NCI-H1048 (cell line): ENCODE results near the gene HOXB5.

Source experiments
- DNase-seq: peaks from one replicate; lab custom pipeline; 2025; lab: John Stamatoyannopoulos, UW

HOXB5 gene

DNA sequence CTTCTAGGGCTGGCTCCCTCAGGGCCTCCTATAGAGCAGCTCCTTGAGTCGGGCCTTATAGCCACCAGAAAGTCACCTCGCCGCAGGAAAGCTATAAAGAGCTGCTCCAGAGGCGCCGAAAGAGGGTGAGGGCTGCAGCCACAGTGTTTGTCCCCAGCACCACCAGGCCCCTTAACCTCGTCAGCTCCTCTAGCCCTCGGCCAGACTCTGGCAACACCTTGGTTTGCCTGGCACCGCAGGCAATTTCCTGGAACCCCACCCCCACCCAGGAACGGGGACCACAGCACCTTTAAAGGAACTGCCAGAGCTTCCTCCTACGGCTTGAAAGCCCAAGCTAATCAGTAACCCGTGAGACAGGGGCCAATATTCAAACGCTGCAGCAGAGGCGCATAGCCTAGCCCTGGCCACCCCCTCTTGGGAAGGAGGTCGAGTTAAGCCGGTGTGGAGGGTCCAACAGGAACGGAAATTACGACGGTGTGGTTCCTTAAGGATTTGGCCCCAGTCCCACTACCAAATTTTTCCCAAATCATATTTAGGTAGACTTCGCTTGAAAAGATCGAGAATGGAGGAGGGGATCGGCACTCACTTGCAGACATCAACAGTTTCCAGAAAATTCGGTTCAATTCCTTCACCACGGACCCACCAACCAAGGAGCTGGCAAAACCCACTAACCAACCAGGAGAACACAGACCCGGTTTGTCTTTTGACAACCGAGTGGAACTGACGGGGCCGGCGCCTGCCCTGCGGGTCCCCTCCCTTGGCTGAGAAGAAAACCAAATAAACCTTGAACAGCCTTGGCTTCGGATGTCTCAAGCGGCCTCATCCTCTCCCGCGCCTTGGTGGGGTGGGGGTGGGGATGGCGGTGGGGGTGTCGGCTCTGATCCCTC lies 8.2 kb upstream of the HOXB5 start:
- no peak for DNase-seq

DNA sequence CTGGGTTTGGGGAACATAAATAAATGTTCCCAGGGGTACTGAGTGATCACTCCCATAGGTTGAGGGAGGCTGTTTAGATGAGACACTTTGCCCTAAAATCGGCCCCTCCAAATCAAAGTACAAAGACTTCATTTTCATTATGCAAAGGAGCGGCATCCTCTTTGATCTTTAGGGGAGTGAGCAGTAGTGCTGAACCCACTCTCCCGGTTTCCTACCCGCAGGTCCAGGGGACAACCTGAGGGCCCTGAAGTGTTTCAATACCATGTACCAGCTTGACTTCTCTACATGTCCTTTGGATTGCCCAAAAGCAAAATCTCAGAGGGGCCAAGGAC lies 7.6 kb upstream of the HOXB5 start:
- no peak for DNase-seq

DNA sequence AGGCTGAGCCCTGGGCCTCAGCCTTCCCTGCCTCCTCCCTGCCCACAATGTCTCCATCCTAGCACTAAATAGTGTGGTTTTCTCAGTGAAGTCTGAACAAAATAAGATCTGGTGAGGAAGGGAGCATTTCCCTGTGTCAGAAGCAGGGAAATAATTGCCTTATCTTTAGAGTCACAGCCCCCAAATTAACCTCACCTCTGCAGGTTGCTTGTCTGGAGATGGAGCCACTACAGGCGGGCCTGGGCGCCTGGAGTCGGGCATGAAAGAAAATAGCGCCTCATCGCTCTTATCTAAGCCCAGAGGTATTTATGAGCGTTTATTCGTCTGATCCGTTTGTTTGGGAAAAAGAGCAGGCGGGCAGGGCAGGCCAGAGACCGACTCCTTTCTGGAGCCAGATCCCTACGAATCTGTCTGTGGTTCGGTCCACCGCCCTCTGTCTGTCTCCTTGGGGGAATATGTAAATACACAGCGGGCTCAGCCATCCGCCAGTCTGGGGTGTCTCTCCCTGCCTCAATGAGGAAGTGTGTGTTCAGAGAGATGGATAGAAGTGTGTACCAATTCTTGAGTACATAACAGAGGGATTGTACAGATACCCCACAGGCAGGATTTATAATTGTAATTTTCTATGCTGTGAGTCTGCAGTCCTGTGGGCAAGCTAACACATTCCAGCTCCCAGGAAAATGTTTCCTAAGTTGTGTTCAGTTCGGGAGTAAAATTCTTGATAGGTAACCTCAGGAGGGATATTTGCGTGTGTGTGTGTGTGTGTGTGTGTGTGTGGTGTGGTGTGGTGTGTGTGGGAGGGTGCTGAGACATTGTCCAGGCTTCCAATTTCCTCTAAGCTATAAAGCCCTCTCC lies 6.9 kb upstream of the HOXB5 start:
- DNase-seq: no peak

DNA sequence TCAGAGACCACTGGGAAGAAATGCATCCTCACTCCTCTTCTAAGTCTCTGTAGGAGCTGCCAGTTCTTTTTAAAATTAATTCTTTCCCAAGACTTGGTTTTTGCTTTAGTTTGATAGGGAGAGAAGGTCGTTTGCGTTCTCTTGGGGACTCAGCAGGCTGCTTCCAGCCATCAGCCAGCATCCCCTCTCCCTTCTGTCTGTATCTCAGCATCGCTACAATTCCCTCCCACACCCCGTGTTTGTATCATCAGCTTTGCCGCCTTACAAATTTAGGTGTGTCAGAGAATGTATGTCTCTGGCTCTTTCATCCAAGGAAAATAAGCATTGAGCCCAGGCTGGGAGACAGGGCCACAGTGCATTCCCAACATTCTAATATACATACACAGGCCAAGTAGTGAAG lies 5.8 kb upstream of the HOXB5 start:
- DNase-seq: no peak

DNA sequence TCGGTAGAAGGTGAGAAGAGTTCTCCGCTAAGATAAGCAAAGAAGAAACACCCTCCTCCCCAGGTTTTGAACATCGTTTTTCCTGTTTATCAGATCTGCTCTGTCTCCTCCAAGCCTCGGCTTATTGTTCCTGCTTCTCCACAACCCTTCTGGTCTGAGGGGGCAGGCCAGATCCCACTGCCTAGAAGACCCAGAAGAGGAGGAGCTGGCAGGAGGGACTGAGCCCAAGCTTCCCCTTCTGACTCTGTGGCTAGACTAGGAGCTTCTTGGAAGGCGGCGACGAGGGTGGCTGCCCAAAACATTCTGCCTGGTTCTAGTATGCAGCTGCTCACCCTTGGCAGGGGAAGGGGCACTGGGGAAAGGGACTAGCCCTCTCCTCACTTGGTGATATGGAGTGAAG lies 5.2 kb upstream of the HOXB5 start:
- DNase-seq: no peak

DNA sequence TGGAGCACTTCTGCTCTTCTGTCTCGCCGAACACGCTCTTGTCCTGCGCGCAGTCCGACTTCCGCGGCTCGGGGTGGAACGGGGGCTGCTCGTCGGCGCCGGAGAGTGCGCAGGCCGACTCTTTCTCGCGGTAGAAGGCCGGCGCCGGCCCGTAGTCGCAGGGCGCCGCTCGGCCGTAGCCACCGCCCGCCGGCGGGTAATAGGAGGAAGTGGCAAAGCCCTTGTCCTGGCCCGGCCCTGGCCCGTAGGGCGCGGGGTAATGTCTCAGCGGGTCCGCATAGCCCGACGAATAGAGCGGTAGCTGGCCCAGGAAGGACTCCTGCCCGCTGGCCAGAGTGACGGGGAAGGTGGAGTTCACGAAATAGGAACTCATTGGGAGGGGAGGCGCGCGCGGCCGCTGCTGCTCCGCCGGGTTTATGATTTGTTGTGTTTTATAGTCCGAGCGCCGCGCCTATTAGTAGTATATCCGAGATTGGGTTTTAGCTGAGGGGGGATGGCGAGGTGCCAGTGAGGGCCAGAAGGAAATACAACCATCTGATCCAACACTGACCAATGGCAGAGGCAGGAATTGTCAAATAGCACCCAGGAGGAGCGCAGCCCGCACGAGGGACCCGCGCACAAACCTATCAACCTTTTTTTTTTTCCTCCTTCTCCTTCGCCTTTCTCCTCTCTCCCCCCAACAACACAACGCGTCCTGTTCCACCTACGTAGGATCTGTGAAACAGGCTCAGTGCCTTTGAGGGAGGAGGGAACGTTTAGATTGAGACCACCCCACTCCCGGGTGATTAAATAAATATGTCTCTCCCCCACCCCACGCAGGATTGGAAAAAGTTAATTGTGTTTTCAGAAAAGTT lies 4.4 kb upstream of the HOXB5 start:
- no peak for DNase-seq

DNA sequence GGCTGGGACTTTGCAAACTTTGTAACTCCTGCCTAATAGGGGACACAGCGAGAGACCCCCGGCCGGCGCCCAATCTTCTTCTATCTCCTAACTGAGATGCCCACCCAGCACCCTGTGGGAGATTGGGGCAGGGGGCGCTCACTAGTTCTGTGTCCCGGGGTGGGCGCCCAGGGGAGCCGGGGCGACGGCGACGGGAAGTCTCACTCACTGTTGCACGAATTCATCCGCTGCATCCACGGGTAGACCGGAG lies 3.9 kb upstream of the HOXB5 start:
- no peak for DNase-seq

DNA sequence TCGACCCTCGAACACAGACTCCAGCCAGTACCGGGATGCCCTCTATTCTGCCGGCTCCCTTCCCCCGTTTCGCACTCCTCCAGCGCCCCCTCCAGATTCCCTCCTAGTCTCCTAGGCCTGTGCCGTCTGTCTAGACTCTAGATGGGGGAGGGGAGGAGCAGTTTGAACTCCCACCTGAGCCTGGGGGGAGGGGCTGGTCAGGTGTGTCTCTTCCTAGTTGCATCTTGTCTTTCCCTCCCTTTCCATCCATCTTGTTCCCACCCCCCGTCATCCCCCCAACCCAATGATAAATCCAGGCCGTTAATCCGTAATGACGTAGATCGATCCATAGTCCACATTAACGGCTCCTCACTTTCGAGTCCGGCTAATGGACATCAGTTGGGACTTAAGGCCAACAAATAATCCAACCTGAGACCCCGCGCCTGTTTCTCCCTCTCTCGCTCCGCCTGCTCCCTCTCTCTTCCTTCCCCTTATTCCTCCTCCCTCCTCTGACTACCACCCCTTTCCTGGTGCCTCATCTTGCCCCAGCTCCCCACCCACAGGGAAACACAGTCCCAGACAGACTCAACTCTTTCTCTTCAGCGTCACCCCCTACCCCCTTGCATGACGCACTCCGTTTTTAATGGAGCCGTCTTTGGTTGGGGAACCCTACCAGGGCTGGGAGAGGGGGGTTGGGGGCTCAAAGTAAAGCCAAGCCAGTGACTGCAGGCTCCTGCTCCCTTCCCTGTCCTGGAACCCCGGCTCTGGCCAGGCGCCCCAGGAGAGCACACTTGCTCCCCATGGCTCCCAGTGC lies 3.4 kb upstream of the HOXB5 start:
- no peak for DNase-seq

DNA sequence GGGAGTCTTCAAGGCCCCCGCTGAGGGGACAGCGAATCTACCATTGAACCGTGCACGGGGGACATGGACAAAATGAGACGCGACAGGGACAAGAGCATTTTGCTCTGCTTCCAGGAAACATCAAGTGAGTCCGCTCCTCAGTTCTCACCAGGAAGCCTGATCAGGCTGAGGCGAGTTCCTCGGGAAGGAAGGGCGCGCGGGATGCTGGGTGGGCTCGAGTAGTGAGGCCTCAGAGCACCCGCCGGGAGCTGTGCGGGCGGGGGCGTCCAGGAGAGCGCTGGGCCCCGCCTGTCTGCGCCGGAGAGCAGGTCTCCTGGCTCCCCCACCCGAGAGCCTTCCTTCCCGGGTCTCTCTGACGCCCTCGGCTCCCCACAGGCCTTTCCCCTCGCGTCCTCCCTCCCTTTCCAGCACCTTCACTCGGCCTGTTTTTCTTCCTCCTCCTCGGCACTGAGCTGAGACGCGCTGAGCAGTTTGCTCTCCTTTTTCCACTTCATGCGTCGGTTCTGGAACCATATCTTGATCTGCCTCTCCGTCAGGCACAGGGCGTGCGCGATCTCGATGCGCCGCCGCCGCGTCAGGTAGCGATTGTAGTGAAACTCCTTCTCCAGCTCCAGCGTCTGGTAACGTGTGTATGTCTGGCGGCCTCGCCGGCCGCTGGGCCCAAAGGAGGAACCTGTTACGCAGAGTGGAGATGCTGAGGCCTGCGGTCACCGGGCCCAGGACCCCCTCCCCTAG lies 2.6 kb upstream of the HOXB5 start:
- no peak for DNase-seq

DNA sequence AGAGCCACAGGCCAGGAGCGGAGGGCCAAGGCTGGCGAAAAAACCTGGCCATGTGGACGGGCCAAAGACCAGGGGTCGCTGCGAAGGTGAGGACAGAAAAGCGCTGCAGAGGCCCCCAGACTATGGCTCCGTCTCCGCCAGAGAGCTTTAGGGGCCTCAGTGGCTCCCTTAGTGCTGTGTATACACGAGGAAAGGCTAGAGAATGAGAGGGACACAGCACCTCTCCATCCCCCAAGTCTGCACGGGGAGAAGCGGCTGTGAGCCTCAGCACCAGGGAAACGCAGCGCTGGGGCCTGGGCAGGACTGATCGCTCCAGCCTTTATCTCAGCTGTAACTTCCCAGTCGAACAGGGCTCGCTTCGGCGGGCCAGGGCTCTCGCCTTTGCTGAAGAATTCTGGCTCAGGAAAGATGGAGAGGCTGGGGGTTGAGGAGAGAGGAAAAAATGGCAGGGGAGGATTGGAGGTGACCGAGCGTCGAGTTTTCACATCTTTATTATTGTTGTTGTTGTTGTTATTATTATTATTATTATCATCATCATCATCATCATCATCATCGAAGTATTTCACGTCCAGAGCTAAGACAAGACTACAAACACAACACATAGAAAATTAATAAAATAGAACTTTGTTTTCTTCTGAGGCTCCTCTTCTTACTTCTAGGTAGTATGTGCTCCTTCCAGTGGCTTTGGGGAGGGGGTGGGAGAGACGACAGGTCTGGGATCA lies 1.9 kb upstream of the HOXB5 start:
- no peak for DNase-seq

DNA sequence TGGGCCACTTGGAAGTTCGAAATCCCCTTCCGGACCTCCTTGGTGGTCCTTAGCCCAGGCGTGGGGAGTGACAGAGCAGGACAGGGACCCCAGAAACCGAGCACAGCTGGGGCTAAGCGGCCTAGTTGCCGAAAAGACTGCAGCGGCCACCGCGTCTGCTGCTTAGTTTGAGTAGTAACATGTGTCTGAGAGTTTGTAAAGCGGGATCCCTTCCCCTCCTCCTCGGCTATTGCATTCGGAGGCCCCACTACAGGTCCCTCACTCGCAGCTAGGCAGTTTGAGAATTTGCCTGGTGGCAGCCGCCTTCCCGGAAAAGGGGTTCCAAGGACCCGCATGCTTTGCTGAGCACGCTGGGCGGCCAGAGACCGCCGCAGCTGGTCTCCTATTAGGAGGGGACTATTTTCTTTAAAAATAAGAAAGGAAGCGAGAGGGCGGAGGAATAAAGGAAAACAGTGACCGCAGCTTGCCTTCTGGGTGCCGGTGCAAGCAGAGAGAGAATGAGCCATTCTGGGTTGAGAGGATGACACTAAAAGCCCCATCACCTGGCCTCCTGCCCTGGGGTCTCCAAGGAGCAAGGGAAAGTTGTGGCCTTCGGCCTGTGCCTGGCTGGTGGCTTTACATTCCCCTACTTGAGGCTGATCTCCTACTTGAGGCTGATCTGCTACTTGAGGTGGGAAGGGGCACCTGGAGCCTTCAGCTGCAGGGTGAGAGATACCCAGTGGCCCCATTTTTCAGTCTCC lies 1.1 kb upstream of the HOXB5 start:
- no peak for DNase-seq

DNA sequence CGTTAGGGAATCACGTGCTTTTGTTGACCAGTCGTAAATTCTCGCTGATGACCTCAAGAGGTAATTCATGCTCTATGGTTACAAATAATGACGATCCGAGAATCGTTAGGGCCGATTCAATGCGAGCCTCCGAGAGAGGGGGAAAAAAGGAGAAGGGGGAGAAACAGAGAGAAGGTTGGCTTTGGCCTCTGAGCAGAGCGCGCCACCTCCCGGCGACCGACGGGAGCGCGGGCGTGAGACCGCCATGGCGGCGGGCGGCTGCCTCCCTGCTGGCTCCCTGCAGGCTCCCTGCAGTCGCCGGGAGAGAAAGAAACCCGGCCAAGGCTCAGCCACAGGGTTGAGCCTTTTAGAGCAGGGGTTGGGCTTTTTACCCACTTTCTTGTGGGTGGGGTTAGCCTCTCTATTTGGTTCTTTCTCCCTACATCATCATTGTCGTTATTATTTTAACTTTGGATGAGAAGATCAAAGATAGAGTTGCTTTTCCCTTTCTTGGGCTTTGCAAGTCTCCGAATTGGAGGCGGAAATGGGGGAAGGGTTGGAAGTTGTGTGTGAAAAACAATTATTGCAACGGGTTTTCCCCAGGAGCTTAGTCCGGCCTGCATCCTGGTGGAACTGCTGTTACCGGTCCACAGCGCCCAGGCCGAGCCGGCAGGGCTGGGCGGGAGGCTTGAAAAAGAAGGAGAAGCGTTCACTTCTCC lies 410 bp upstream of the HOXB5 start:
- no peak for DNase-seq

DNA sequence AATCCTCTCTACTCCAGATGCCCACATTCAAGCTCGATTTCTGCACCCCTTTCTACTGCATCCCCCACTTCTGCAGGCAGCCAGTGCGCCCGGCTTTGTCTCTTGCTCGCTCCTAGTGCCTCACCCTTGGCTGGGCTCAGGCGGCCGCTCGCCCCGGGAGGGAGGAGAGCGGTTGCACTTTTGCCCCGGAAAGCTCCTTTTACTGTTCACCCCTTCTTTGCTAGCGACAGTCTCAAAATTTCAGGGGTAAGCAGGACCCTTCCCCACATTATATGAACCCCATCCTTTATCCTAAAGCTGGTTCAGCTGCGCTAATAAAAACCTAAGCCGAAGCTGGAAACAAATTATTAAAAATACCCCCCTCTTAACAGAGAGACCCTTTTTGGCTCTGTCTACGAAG lies 1.0 kb downstream of the HOXB5 start:
- DNase-seq: no peak

DNA sequence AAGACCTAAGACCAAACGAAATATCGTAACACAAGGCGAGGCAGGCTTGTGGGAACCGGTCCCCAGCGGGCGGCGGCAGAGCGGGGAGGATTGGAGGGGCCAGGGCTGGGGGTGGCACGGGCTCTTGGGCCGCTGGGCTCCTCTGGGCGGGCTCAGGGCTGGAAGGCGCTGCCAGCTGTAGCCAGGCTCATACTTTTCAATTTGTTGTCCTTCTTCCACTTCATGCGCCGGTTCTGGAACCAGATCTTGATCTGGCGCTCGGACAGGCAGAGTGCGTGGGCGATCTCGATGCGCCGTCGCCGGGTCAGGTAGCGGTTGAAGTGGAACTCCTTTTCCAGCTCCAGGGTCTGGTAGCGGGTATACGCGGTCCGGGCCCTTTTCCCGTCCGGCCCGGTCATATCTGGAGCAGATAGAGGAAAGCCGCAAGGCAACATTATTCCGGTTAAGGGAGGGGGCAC lies 1.5 kb downstream of the HOXB5 start:
- no peak for DNase-seq

DNA sequence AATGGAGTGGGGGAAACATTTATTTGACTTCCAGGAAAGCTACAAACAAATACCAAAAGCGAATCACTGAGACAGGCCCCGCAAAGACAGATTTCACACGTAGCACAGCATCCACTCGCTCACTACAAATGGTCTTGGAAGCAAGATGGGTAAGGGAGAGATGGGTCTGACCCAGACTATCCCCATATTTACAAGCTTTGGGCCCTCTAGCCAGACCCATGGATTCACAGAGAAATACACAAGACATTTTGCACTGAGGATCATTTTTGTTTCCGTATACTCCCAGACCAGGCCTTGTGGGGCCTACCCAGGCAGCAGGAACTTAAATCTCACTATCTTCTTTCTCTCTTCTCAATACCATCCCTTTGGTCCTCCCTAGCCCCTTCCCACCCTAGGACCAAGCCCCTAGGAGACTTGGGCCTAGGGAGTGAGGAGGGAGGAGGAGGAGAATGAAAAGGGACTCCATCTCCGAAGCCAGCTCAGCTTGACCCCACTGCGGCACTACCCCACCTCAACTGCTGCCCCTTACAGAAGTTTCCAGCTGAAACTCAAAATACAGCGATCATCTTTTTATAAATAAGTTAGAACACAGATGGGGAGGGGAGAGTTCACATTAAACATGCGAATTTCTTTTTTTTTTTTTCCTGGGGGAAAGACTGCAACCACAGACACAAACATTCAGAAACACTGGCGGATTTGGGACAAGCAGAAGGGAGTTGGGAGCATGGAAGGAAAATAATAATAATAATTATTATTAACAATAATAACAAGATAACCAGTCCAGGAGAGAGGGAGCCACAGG lies 2.1 kb downstream of the HOXB5 start:
- DNase-seq: no peak

DNA sequence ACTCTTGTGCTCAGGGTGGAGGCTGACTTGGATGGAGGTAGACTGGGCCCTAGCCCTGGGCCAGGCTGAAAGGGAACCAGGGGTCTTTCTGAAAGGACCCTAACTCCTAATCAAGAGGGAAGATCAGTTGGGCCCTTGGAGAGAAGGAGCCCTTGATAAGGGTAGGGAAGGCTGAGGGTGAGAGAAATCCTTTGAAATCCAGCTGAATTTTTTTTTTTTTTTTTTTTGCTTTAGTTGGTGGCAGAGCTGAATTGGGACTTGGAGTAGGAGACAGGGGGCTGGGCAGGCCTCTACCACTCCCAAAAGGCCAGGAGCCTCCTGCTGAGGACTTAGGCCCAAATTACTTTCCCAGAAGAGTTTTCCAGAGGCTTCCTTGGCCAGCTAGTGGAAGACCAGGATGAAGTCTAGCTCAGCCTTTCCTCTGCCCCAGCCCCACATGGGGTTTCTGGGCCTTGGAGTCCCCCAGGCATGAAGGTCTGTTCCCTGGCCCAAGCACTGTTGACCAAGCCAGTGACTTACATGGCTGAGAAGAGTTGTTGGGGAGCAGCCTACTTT lies 2.9 kb downstream of the HOXB5 start:
- DNase-seq: no peak

DNA sequence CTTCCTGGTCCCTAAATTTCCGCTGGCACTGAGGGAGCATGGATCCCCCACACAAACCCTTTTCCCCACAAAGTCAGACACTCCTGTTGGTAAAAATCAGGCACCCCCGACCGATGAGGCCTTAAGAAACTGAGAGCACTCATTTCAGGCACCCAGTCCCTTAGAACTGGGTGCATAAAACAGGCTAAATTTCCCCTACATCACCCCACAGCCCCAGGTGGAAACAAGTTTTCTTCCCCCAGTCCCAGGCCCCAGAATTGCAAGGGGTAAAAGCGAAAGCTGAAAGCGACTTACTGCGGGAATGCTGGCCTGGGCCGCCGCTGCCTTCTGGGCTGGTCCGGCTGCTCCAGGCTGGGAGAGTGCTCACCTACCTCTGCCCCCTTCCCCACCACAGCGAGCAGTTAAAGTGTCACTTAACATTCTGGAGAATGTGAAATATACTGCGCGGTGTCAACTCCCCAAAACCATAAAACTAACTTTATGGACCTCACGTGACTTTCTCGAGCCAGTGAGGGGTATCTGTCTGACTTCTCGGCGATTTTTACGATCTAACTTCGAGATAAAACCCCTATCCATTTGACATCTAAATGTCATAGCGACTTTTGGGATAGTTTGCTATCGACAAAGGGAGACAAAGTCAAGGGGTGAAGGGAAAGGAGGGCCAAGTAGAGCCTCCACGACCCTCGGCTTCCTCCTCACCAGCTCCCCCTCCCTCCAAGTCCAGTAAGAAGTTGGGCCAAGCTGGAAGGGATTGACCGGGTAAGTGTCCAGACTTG lies 3.6 kb downstream of the HOXB5 start, which contains the start of gene HOXB3:
TSS of gene HOXB3 (minus strand) at position 411 of the 776 bp plus-strand sequence. CDS start 37,767 bp downstream, outside the sequence.
- no peak for DNase-seq
